Measurements from ENCODE around the gene MINK1. TPM values are rescaled to one million over a fixed set of nuclear protein-coding genes. Genes with fewer than 3 reads are reported as not detected.

The MINK1 gene
- total RNA-seq, 6 donors from 2014 or later, result 52.3 to 311 (median 136) TPM

GRCh38 chr17:4939796-4940554 lies 106.8 kb downstream of the MINK1 start, which contains the start of the genes RNF167 and SLC25A11:
Gene RNF167, plus strand, starts transcription at chr17:4940268. Its CDS starts 642 bp downstream, at chr17:4940910.
Gene SLC25A11, minus strand, starts transcription at chr17:4940046. Its CDS starts 136 bp downstream, at chr17:4939910.
- Histone ChIP-seq H3K27me3 (no peaks in the 10 kb centered on the region), H3K4me3 (peak within 1 kb of the TSS; percentile 63 to 85 (median 72)), H3K27ac (peak within 1 kb of the TSS; percentile 84 to 99 (median 94)), H3K4me1 (peaks cover 42 to 63% (median 53%) of the 10 kb centered on the region in 4 donors), H3K36me3 (peaks cover 18 to 58% (median 46%) of the 10 kb centered on the region in 4 donors), H3K9me3 (no peaks in the 10 kb centered on the region)
- 0% methylated on average over 71 of the region's 72 CpGs for WGBS, 2 donors
- ATAC-seq (ENCODE audit: low FRiP score in 2 of 2) (peak; percentile 95 to 96), DNase-seq (peak; percentile 97 to 98)
- TF ChIP-seq POLR2AphosphoS5 (IDR thresholded peaks at IDR 0.05) (peak; percentile 58 to 83), EP300 (IDR thresholded peaks at IDR 0.05) (no peak), POLR2A (IDR thresholded peaks at IDR 0.05) (peak in 3 of 4 donors; percentile 26 to 87 (median 54))
- TF ChIP-seq, protein P1, sequence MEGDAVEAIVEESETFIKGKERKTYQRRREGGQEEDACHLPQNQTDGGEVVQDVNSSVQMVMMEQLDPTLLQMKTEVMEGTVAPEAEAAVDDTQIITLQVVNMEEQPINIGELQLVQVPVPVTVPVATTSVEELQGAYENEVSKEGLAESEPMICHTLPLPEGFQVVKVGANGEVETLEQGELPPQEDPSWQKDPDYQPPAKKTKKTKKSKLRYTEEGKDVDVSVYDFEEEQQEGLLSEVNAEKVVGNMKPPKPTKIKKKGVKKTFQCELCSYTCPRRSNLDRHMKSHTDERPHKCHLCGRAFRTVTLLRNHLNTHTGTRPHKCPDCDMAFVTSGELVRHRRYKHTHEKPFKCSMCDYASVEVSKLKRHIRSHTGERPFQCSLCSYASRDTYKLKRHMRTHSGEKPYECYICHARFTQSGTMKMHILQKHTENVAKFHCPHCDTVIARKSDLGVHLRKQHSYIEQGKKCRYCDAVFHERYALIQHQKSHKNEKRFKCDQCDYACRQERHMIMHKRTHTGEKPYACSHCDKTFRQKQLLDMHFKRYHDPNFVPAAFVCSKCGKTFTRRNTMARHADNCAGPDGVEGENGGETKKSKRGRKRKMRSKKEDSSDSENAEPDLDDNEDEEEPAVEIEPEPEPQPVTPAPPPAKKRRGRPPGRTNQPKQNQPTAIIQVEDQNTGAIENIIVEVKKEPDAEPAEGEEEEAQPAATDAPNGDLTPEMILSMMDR (IDR thresholded peaks at IDR 0.05), result peak in 3 of 6 experiments; percentile 7 to 25 (median 19)

DNA sequence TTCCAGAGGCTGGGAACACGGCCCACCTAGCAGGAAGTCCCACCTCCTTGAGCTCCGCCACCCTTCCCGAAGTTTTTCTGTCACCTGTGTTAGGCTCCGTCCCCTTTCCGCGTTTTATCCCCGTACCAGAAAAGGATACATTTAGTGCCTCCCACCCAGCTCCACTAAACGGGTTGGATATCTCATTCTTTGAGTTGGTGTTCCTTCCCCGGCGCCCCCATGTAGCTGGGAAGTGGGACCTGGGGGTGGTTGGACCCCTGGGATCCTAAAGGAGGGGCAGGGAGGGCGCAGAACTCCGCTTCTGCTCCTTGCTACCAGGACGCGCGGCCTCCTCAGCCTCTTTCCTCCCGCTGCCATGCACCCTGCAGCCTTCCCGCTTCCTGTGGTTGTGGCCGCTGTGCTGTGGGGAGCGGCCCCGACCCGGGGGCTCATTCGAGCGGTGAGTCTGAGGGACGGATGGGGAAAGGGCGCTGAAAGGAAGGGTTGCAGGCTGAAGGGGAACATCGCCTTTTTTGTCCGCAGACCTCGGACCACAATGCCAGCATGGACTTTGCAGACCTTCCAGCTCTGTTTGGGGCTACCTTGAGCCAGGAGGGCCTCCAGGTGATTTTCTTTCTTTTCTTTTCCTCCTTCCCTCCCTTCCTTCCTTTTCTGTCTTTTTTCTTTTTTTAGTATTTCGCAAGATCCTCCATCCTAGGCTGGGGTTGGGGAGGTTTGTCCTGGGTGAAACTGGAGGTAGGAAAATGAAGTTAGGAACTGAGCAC lies 107.6 kb downstream of the MINK1 start:
- Histone ChIP-seq H3K27me3 (no peaks in the 10 kb centered on the region), H3K36me3 (peaks cover 18 to 66% (median 51%) of the 10 kb centered on the region in 4 donors), H3K27ac (peak overlapping the region; percentile 84 to 99 (median 94)), H3K4me3 (peak overlapping the region; percentile 63 to 85 (median 72)), H3K4me1 (peaks cover 50 to 71% (median 61%) of the 10 kb centered on the region in 4 donors), H3K9me3 (no peaks in the 10 kb centered on the region)
- TF ChIP-seq, protein P1 (IDR thresholded peaks at IDR 0.05), result peak in 1 of 6 experiments; percentile 2
- TF ChIP-seq POLR2AphosphoS5 (IDR thresholded peaks at IDR 0.05), result peak in 1 of 2 donors; percentile 8
- TF ChIP-seq POLR2A (IDR thresholded peaks at IDR 0.05), result no peak
- peak; percentile 78 for ATAC-seq (ENCODE audit: low FRiP score in 2 of 2)
- peak; percentile 78 to 79 for DNase-seq
- 1 to 2% methylated on average over 29 of the region's 29 CpGs for WGBS, 2 donors

- no peaks in the 10 kb centered on the region for H3K27me3 ChIP-seq
- peaks cover 18 to 69% (median 56%) of the 10 kb centered on the region in 4 donors for H3K36me3 ChIP-seq
- ATAC-seq (ENCODE audit: low FRiP score in 2 of 2), result no peak
- peaks cover 55 to 76% (median 66%) of the 10 kb centered on the region in 4 donors for H3K4me1 ChIP-seq
- H3K9me3 ChIP-seq, result no peaks in the 10 kb centered on the region
- 36 to 43% methylated on average over 4 of the region's 4 CpGs for WGBS, 2 donors
- no peak for DNase-seq
- peak overlapping the region; percentile 84 to 99 (median 94) for H3K27ac ChIP-seq
- H3K4me3 ChIP-seq, result peak overlapping the region in 3 of 4 donors; percentile 63 to 72 (median 71)
- TF ChIP-seq EP300 (IDR thresholded peaks at IDR 0.05) (no peak), POLR2A (IDR thresholded peaks at IDR 0.05) (no peak), POLR2AphosphoS5 (IDR thresholded peaks at IDR 0.05) (no peak)
- TF ChIP-seq, protein P1 (IDR thresholded peaks at IDR 0.05), result no peak
Measured at GRCh38 chr17:4941319-4941610, 108.1 kb downstream of the MINK1 start.

- Histone ChIP-seq H3K4me3 (no peak overlapping the region), H3K36me3 (peaks cover 10 to 55% (median 43%) of the 10 kb centered on the region in 4 donors)
- 79 to 80% methylated on average over 13 of the region's 13 CpGs for WGBS, 2 donors
Measured at GRCh38 chr17:4942760-4943508, 109.8 kb downstream of the MINK1 start.

More at GRCh38 chr17:4942760-4943508, 109.8 kb downstream of the MINK1 start:
- no peaks in the 10 kb centered on the region for H3K27me3 ChIP-seq
- ATAC-seq (ENCODE audit: low FRiP score in 2 of 2) (no peak), DNase-seq (no peak)
- peak overlapping the region in 3 of 4 donors; percentile 97 to 100 (median 99) for H3K27ac ChIP-seq
- TF ChIP-seq POLR2A (IDR thresholded peaks at IDR 0.05), result no peak
- H3K4me1 ChIP-seq, result peaks cover 64 to 83% (median 71%) of the 10 kb centered on the region in 4 donors
- no peaks in the 10 kb centered on the region for H3K9me3 ChIP-seq
